HEK293 (cell line): ENCODE measurements around the gene SLC2A4RG.
A peak's percentile ranks its signal among the peaks of the same experiment; 100 is the strongest.

Experiments
- CTCF ChIA-PET: fragments of 350-600 bp; formaldehyde crosslinking; extraction: SDS; loops from one replicate; lab custom pipeline; 2021; ENCODE audit warnings: antibody characterized with exemption; lab: Yijun Ruan, JAX
- POLR2A ChIA-PET: fragments of 300-600 bp; formaldehyde crosslinking; extraction: SDS; loops from one replicate; lab custom pipeline; 2020; ENCODE audit warnings: antibody characterized with exemption, inconsistent platforms; lab: Yijun Ruan, JAX
- H3K27ac ChIP-seq: fragments of 200-500 bp; sonication (Bioruptor generic); 2 replicates; pipeline ENCODE4 v1.5.1; 2014; ENCODE audit warnings: low read depth, low read length, control low read depth, inconsistent platforms; ENCODE audit errors: extremely low read depth
- H3K36me3 ChIP-seq, 2 experiments: fragments of 200-500 bp in 1 of 2; sonication (Bioruptor generic) in 1 of 2; 1 replicate in 1 of 2; 2 replicates in 1 of 2; pipeline ENCODE4 v1.5.1; 2014 to 2017; ENCODE audit warnings: inconsistent platforms in 2 of 2, low read length in 2 of 2; ENCODE audit not compliant: control insufficient read depth in 2 of 2, insufficient read depth in 1 of 2
- H3K4me1 ChIP-seq: fragments of 200-500 bp; sonication (Bioruptor generic); 2 replicates; pipeline ENCODE4 v1.5.1; 2014; ENCODE audit warnings: mild to moderate bottlenecking, low read length, inconsistent platforms; ENCODE audit not compliant: control insufficient read depth, insufficient read depth
- H3K4me3 ChIP-seq: 2 replicates; pipeline ENCODE4 v1.5.1; 2011; ENCODE audit warnings: low read depth, mild to moderate bottlenecking, control low read depth, low read length, moderate library complexity
- H3K9me3 ChIP-seq: fragments of 200-500 bp; sonication (Bioruptor generic); 2 replicates; pipeline ENCODE4 v1.5.1; 2014; ENCODE audit warnings: low read depth, low read length, inconsistent platforms; ENCODE audit not compliant: control insufficient read depth, insufficient read depth
- BCL11A ChIP-seq: fragments of 450-650 bp; formaldehyde crosslinking; IDR thresholded peaks from 2 replicates; pipeline ENCODE4 v1.5.1; 2016; ENCODE audit warnings: low read depth, missing biosample characterization, missing genetic modification characterization
- GLI4 ChIP-seq: fragments of 450-650 bp; formaldehyde crosslinking; IDR thresholded peaks from 2 replicates; pipeline ENCODE4 v1.5.1; 2016; ENCODE audit warnings: missing biosample characterization, missing genetic modification characterization
- HIC1 ChIP-seq: fragments of 450-650 bp; formaldehyde crosslinking; IDR thresholded peaks from 2 replicates; pipeline ENCODE4 v1.5.1; 2016; ENCODE audit warnings: missing biosample characterization, missing genetic modification characterization
- KLF1 ChIP-seq: fragments of 450-650 bp; formaldehyde crosslinking; IDR thresholded peaks from 2 replicates; pipeline ENCODE4 v1.5.1; 2016; ENCODE audit warnings: missing biosample characterization, missing genetic modification characterization
- KLF8 ChIP-seq: fragments of 450-650 bp; formaldehyde crosslinking; IDR thresholded peaks from 2 replicates; pipeline ENCODE4 v1.5.1; 2016; ENCODE audit warnings: missing biosample characterization, missing genetic modification characterization
- REPIN1 ChIP-seq: fragments of 450-650 bp; formaldehyde crosslinking; IDR thresholded peaks from 2 replicates; pipeline ENCODE4 v1.5.1; 2017; ENCODE audit warnings: missing biosample characterization, missing genetic modification characterization, low read depth
- ZBTB8A ChIP-seq: fragments of 450-650 bp; formaldehyde crosslinking; IDR thresholded peaks from 2 replicates; pipeline ENCODE4 v1.5.1; 2016; ENCODE audit warnings: missing biosample characterization, missing genetic modification characterization
- ZEB2 ChIP-seq: fragments of 450-650 bp; formaldehyde crosslinking; IDR thresholded peaks from 2 replicates; pipeline ENCODE4 v1.5.1; 2016; ENCODE audit warnings: missing biosample characterization, missing genetic modification characterization
- ZNF10 ChIP-seq: fragments of 450-650 bp; formaldehyde crosslinking; IDR thresholded peaks from 2 replicates; pipeline ENCODE4 v1.5.1; 2017; ENCODE audit warnings: missing biosample characterization, missing genetic modification characterization
- ZNF140 ChIP-seq: fragments of 450-650 bp; formaldehyde crosslinking; IDR thresholded peaks from 2 replicates; pipeline ENCODE4 v1.5.1; 2016; ENCODE audit warnings: missing biosample characterization, missing genetic modification characterization
- ZNF23 ChIP-seq: fragments of 450-650 bp; formaldehyde crosslinking; IDR thresholded peaks from 2 replicates; pipeline ENCODE4 v1.5.1; 2016; ENCODE audit warnings: missing biosample characterization, missing genetic modification characterization, borderline replicate concordance
- ZNF302 ChIP-seq: fragments of 450-650 bp; formaldehyde crosslinking; IDR thresholded peaks from 2 replicates; pipeline ENCODE4 v1.5.1; 2016; ENCODE audit warnings: missing biosample characterization, missing genetic modification characterization, low read depth
- ZNF623 ChIP-seq: fragments of 450-650 bp; formaldehyde crosslinking; IDR thresholded peaks from 2 replicates; pipeline ENCODE4 v1.5.1; 2016; ENCODE audit warnings: missing biosample characterization, missing genetic modification characterization
- ZNF76 ChIP-seq: fragments of 450-650 bp; formaldehyde crosslinking; IDR thresholded peaks from 2 replicates; pipeline ENCODE4; 2016; ENCODE audit warnings: low read depth, missing biosample characterization, missing genetic modification characterization, borderline replicate concordance
- ZNF776 ChIP-seq: fragments of 450-650 bp; formaldehyde crosslinking; IDR thresholded peaks from 2 replicates; pipeline ENCODE4 v1.5.0; 2017; ENCODE audit warnings: missing biosample characterization, missing genetic modification characterization, borderline replicate concordance
- ZNF785 ChIP-seq: fragments of 450-650 bp; formaldehyde crosslinking; IDR thresholded peaks from 2 replicates; pipeline ENCODE4 v1.5.1; 2016; ENCODE audit warnings: missing biosample characterization, missing genetic modification characterization
- ZSCAN23 ChIP-seq: fragments of 450-650 bp; formaldehyde crosslinking; IDR thresholded peaks from 2 replicates; pipeline ENCODE4 v1.5.1; 2016; ENCODE audit warnings: missing biosample characterization, missing genetic modification characterization
- ZXDB ChIP-seq: fragments of 450-650 bp; formaldehyde crosslinking; IDR thresholded peaks from 2 replicates; pipeline ENCODE4 v1.5.1; 2016; ENCODE audit warnings: missing biosample characterization, missing genetic modification characterization
- TF ChIP-seq, protein P1 (sequence below): fragments of 450-650 bp; formaldehyde crosslinking; IDR thresholded peaks from 2 replicates; pipeline ENCODE4 v1.5.1; 2016; ENCODE audit warnings: missing biosample characterization, missing genetic modification characterization

SLC2A4RG gene

DNA sequence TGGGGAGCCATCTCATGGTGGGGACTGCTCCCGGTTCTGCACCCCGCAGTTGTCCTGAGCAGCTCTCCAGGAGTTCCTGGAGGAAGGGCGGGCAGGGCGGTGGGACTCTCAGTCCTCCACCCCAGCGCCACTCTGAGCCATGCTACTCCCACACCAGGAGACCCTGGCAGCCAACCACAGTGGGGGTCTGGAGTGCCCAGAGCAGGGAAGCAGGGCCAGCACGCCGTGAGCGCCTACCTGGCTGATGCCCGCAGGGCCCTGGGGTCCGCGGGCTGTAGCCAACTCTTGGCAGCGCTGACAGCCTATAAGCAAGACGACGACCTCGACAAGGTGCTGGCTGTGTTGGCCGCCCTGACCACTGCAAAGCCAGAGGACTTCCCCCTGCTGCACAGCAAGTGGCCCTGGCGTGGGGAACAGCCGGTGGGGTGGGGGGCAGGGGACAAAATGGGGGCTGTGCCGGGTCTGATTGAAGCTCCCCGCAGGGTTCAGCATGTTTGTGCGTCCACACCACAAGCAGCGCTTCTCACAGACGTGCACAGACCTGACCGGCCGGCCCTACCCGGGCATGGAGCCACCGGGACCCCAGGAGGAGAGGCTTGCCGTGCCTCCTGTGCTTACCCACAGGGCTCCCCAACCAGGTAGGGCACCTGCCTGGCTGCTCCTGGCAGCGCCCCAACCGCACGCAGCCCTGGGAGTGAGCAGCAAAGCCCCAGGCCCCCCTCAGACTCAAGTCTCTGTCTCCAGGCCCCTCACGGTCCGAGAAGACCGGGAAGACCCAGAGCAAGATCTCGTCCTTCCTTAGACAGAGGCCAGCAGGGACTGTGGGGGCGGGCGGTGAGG is 44.8 kb upstream of the SLC2A4RG start:
- Histone ChIP-seq H3K9me3 (no peaks in the 10 kb centered on the region), H3K27ac (no peak overlapping the region), H3K36me3 (peaks cover 0 to 19% of the 10 kb centered on the region in 2 experiments; a peak in 1 of 3 replicates), H3K4me3 (no peak overlapping the region), H3K4me1 (no peaks in the 10 kb centered on the region)
- TF ChIP-seq ZBTB8A (no peak), ZNF302 (tag by site-specific recombination) (no peak), GLI4 (tag by site-specific recombination) (no peak), ZXDB (no peak), ZNF785 (tag by site-specific recombination) (no peak), ZNF776 (tag by site-specific recombination) (no peak), BCL11A (tag by site-specific recombination) (no peak), ZSCAN23 (tag by site-specific recombination) (no peak), ZNF23 (tag by site-specific recombination) (no peak), REPIN1 (no peak), ZNF140 (tag by site-specific recombination) (no peak), ZNF623 (tag by site-specific recombination) (no peak)
- TF ChIP-seq, protein P1, sequence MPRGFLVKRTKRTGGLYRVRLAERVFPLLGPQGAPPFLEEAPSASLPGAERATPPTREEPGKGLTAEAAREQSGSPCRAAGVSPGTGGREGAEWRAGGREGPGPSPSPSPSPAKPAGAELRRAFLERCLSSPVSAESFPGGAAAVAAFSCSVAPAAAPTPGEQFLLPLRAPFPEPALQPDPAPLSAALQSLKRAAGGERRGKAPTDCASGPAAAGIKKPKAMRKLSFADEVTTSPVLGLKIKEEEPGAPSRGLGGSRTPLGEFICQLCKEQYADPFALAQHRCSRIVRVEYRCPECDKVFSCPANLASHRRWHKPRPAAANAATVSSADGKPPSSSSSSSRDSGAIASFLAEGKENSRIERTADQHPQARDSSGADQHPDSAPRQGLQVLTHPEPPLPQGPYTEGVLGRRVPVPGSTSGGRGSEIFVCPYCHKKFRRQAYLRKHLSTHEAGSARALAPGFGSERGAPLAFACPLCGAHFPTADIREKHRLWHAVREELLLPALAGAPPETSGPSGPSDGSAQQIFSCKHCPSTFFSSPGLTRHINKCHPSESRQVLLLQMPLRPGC (tag by site-specific recombination): no peak
- ChIA-PET CTCF (no interaction called here), POLR2A (interaction anchor here (0.6 kb wide), 1 partner anchor 156 kb away, joined by 3 read pairs; no protein-coding TSS in a partner anchor)

DNA sequence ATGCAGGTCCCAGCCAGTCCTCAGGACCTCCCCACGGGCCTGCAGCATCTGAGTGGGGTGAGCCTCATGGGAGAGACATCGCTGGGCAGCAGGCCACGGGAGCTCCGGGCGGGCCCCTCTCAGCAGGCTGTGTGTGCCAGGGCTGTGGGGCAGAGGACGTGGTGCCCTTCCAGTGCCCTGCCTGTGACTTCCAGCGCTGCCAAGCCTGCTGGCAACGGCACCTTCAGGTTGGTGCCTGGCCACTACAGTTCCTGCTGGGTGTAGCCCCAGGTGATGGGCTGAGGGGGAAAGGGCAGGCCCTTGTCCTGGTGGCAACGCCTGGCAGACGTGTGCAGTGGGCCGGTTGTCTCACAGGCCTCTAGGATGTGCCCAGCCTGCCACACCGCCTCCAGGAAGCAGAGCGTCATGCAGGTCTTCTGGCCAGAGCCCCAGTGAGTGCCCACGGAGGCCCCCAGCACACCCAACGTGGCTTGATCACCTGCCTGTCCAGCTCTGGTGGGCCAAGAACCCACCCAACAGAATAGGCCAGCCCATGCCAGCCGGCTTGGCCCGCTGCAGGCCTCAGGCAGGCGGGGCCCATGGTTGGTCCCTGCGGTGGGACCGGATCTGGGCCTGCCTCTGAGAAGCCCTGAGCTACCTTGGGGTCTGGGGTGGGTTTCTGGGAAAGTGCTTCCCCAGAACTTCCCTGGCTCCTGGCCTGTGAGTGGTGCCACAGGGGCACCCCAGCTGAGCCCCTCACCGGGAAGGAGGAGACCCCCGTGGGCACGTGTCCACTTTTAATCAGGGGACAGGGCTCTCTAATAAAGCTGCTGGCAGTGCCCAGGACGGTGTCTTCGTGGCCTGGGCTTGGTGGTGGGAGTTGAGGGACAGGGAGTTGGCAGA is 43.9 kb upstream of the SLC2A4RG start:
- Histone ChIP-seq H3K36me3 (peaks cover 0 to 23% of the 10 kb centered on the region in 2 experiments; a peak in 1 of 3 replicates), H3K4me1 (no peaks in the 10 kb centered on the region)
- POLR2A ChIA-PET: interaction anchor here (1.6 kb wide), 1 partner anchor 13 kb away, joined by 5 read pairs; the partner anchor contains the start of genes ARFRP1 and ZGPAT

More for the DNA sequence above, 43.9 kb upstream of the SLC2A4RG start:
- no peaks in the 10 kb centered on the region for H3K9me3 ChIP-seq
- no peak for TF ChIP-seq ZEB2 (tag by site-specific recombination)
- TF ChIP-seq HIC1 (tag by site-specific recombination): peak; percentile 75
- no peak for TF ChIP-seq ZNF76 (tag by site-specific recombination)
- TF ChIP-seq KLF8 (tag by site-specific recombination): no peak
- TF ChIP-seq KLF1 (tag by site-specific recombination): no peak
- no peak for TF ChIP-seq ZNF10 (tag by site-specific recombination)
- TF ChIP-seq, all 188 proteins: peak for 1
- H3K4me3 ChIP-seq: no peak overlapping the region
- CTCF ChIA-PET: no interaction called here
- no peak overlapping the region for H3K27ac ChIP-seq
